ENCODE data around the gene USP7.

GRCh38 chr16:8945626-8946296 lies 17.9 kb downstream of the USP7 start:
- no peak for TF ChIP-seq CTCF (IDR thresholded peaks at IDR 0.05)
- no peak for TF ChIP-seq JUND (IDR thresholded peaks at IDR 0.05)
- TF ChIP-seq GATA2 (CRISPR knock-in tag; IDR thresholded peaks at IDR 0.05), result no peak
